HepG2 (cell line): ENCODE data around the gene ZNF546. TPM values are rescaled to one million over a fixed set of nuclear protein-coding genes. Genes with fewer than 3 reads are reported as not detected.

Experiments
- ATAC-seq: fragments of 200-7000 bp; cut with Tn5 transposase; 3 replicates; pipeline ENCODE4 v1.9.1; 2020; ENCODE audit warnings: mild to moderate bottlenecking, moderate library complexity
- BruUV-seq: library from RNA; stranded (reverse); fragments of 400-500 nt; replicated peaks from 2 replicates; lab custom pipeline; 2021; lab: Mats Ljungman, UMichigan
- CTCF ChIA-PET: fragments of 300-600 bp; formaldehyde crosslinking; extraction: SDS; loops from one replicate; lab custom pipeline; 2021; ENCODE audit warnings: low total read pairs, inconsistent platforms, low intra/inter-chr PET ratio; lab: Yijun Ruan, JAX
- POLR2A ChIA-PET: fragments of 350-600 bp; sonication (Branson Sonifier 250); formaldehyde crosslinking; loops from one replicate; lab custom pipeline; 2020; ENCODE audit warnings: antibody characterized with exemption, inconsistent platforms; lab: Yijun Ruan, JAX
- DNase-seq: peaks from one replicate; pipeline ENCODE4 v3.0.0-alpha.2; 2015; ENCODE audit warnings: low spot score
- FAIRE-seq: peaks from 3 replicates; lab custom pipeline; 2011; peaks lifted over from hg19 to GRCh38; lab: Jason Lieb, UNC
- H2AFZ ChIP-seq: one replicate; pipeline ENCODE4 v1.6.1; 2011; ENCODE audit warnings: low read length, inconsistent platforms
- H3K27ac ChIP-seq: fragments of 300-600 bp; 3 replicates; pipeline ENCODE4 v1.8.0; 2011; ENCODE audit warnings: mixed run types, mild to moderate bottlenecking, mixed read lengths, low read length, inconsistent platforms; ENCODE audit not compliant: insufficient read depth; ENCODE audit errors: extremely low read length
- H3K27me3 ChIP-seq, 2 experiments: fragments of 200-600 bp in 1 of 2; 2 replicates in 1 of 2; 3 replicates in 1 of 2; pipeline versions ENCODE4 v1.6.0 to v1.8.0; 2011; ENCODE audit warnings: low read length in 2 of 2, mild to moderate bottlenecking in 2 of 2, moderate library complexity in 2 of 2, inconsistent platforms in 1 of 2; ENCODE audit not compliant: insufficient read depth in 2 of 2, control insufficient read depth in 1 of 2
- H3K36me3 ChIP-seq, 2 experiments: fragments of 200-600 bp in 1 of 2; replicated peaks in 1 of 2; 2 replicates in 1 of 2; 3 replicates in 1 of 2; pipeline versions ENCODE4 v1.5.1 to v1.8.0; 2011; ENCODE audit warnings: low read length in 2 of 2, inconsistent platforms in 1 of 2; ENCODE audit not compliant: insufficient read depth in 2 of 2, control insufficient read depth in 1 of 2
- H3K4me1 ChIP-seq: 2 replicates; pipeline ENCODE4 v1.5.1; 2012; ENCODE audit warnings: low read length, inconsistent platforms; ENCODE audit not compliant: insufficient read depth
- H3K4me2 ChIP-seq: 2 replicates; pipeline ENCODE4 v1.6.0; 2011; ENCODE audit warnings: low read depth, low read length, inconsistent platforms
- H3K4me3 ChIP-seq, 3 experiments: fragments of 200-600 bp in 1 of 3; sonication (generic), shearing (Covaris generic) in 1 of 3; replicated peaks in 1 of 3; 2 replicates each; pipeline ENCODE4 v1.5.1; 2011 to 2016; ENCODE audit warnings: low read length in 3 of 3, inconsistent platforms in 2 of 3, low read depth in 2 of 3, mild to moderate bottlenecking in 2 of 3, control low read depth in 1 of 3, mixed read lengths in 1 of 3; ENCODE audit not compliant: insufficient read depth in 1 of 3
- H3K79me2 ChIP-seq: one replicate; pipeline ENCODE4 v1.6.1; 2011; ENCODE audit warnings: low read length, inconsistent platforms; ENCODE audit not compliant: insufficient read depth
- H3K9ac ChIP-seq: 2 replicates; pipeline ENCODE4 v1.6.0; 2011; ENCODE audit warnings: mild to moderate bottlenecking, low read depth, low read length, inconsistent platforms; ENCODE audit not compliant: insufficient read depth
- H3K9me3 ChIP-seq: 2 replicates; pipeline ENCODE4 v1.5.1; 2012; ENCODE audit warnings: mild to moderate bottlenecking, low read length
- H4K20me1 ChIP-seq: 2 replicates; pipeline ENCODE4 v1.6.0; 2011; ENCODE audit warnings: inconsistent platforms, mild to moderate bottlenecking, low read length, moderate library complexity; ENCODE audit not compliant: insufficient read depth
- CREM ChIP-seq, 2 experiments: sonication (generic) in 1 of 2; formaldehyde crosslinking in 1 of 2; IDR thresholded peaks; 2 replicates each; pipeline versions ENCODE4 v1.4.0 to v1.6.1; 2016 to 2020; ENCODE audit warnings: antibody characterized with exemption in 1 of 2, mild to moderate bottlenecking in 1 of 2, missing genetic modification reagents in 1 of 2
- MAX ChIP-seq: IDR thresholded peaks from 2 replicates; pipeline ENCODE4 v1.6.1; 2012; ENCODE audit warnings: inconsistent platforms
- MTERF4 ChIP-seq: sonication (generic); formaldehyde crosslinking; IDR thresholded peaks from 2 replicates; pipeline ENCODE4 v1.8.0; 2023; ENCODE audit warnings: mild to moderate bottlenecking, missing genetic modification reagents
- PREB ChIP-seq: sonication (generic); formaldehyde crosslinking; IDR thresholded peaks from 2 replicates; pipeline ENCODE4 v1.4.0; 2020; ENCODE audit warnings: missing genetic modification reagents
- RFX3 ChIP-seq: IDR thresholded peaks from 2 replicates; pipeline ENCODE4 v1.6.1; 2016; ENCODE audit warnings: missing biosample characterization, missing genetic modification reagents
- TBP ChIP-seq: sonication (generic); formaldehyde crosslinking; IDR thresholded peaks from 2 replicates; pipeline ENCODE4 v1.5.0; 2020; ENCODE audit warnings: missing genetic modification reagents
- TOE1 ChIP-seq: sonication (generic); formaldehyde crosslinking; IDR thresholded peaks from 2 replicates; pipeline ENCODE4 v1.4.0; 2020; ENCODE audit warnings: mild to moderate bottlenecking, missing genetic modification reagents
- XRCC5 ChIP-seq: fragments of 200-400 bp; formaldehyde crosslinking; optimal IDR thresholded peaks from 2 replicates; pipeline ENCODE3; 2017; ENCODE audit warnings: mild to moderate bottlenecking, low read length
- ZNF18 ChIP-seq: sonication (generic); formaldehyde crosslinking; IDR thresholded peaks from 2 replicates; pipeline ENCODE4 v1.8.0; 2022; ENCODE audit warnings: mild to moderate bottlenecking, missing genetic modification reagents; ENCODE audit not compliant: insufficient replicate concordance
- ZNF180 ChIP-seq: sonication (generic); formaldehyde crosslinking; IDR thresholded peaks from 2 replicates; pipeline ENCODE4 v1.4.0; 2020; ENCODE audit warnings: low read depth, missing genetic modification reagents, borderline replicate concordance
- ZNF235 ChIP-seq: sonication (generic); formaldehyde crosslinking; IDR thresholded peaks from 2 replicates; pipeline ENCODE4 v1.8.1; 2023; ENCODE audit warnings: mild to moderate bottlenecking, missing genetic modification reagents, borderline replicate concordance
- ZNF441 ChIP-seq: sonication (generic); formaldehyde crosslinking; IDR thresholded peaks from 2 replicates; pipeline ENCODE4 v1.7.0; 2021; ENCODE audit warnings: missing genetic modification reagents, borderline replicate concordance
- ZNF564 ChIP-seq: sonication (generic); formaldehyde crosslinking; IDR thresholded peaks from 2 replicates; pipeline ENCODE4 v1.8.1; 2023; ENCODE audit warnings: mild to moderate bottlenecking, missing genetic modification reagents
- ZNF574 ChIP-seq: sonication (generic); formaldehyde crosslinking; IDR thresholded peaks from 2 replicates; pipeline ENCODE4 v1.4.0; 2020; ENCODE audit warnings: missing genetic modification reagents
- ZNF713 ChIP-seq: sonication (generic); formaldehyde crosslinking; IDR thresholded peaks from 2 replicates; pipeline ENCODE4 v1.4.0; 2020; ENCODE audit warnings: mild to moderate bottlenecking, missing genetic modification reagents
- ZNF841 ChIP-seq: sonication (generic); formaldehyde crosslinking; IDR thresholded peaks from 2 replicates; pipeline ENCODE4 v1.8.1; 2023; ENCODE audit warnings: missing genetic modification reagents, borderline replicate concordance
- ZSCAN12 ChIP-seq: sonication (generic); formaldehyde crosslinking; IDR thresholded peaks from 2 replicates; pipeline ENCODE4 v1.9.0; 2021; ENCODE audit warnings: mild to moderate bottlenecking, missing genetic modification reagents
- WGBS: methylation state at CpG from one replicate; pipeline ENCODE4 v1.1.6; 2017; ENCODE audit warnings: low lambda C conversion rate; 5-methylcytosine and 5-hydroxymethylcytosine counted together
- in situ Hi-C: cut with HindIII; loops from 2 replicates; pipeline ENCODE4 v1.10.0; 2017; ENCODE audit warnings: low pct_unique_long_range_greater_than_20kb; ENCODE audit not compliant: extremely low pct_ligation_motif_present
- intact Hi-C: fragments of 100-400 bp; cut with micrococcal nuclease; formaldehyde crosslinking; loops from one replicate; pipeline ENCODE4 v1.10.0; 2022; ENCODE audit not compliant: unreplicated experiment
- polyA plus RNA-seq, 8 experiments: library from polyadenylated mRNA; depleted of rRNA in 3 of 8; stranded (reverse) in 7 of 8; unstranded in 1 of 8; fragments of >200 nt; fragmentation: Illumina TruSeq in 4 of 8; extraction: Trizol in 4 of 8; gene quantifications; 2 replicates each; pipeline versions ENCODE4 v1.2.1 to v1.2.3, GENCODE V29; 2011 to 2016; ENCODE audit warnings: low read depth in 4 of 8, missing spikeins in 1 of 8, mixed read lengths in 1 of 8; ENCODE audit not compliant: insufficient read depth in 1 of 8
- total RNA-seq, 5 experiments: library from RNA; depleted of rRNA; stranded (reverse); fragments of >200 nt; fragmentation: Illumina TruSeq; extraction: Trizol; gene quantifications; 2 replicates each; pipeline ENCODE4 v1.2.3, GENCODE V29; 2016; ENCODE audit warnings: low read depth in 1 of 5

ZNF546 gene
- total and polyA plus RNA-seq, 2 of the 13 experiments (the other 11 are each of a cell fraction or from before 2014, with no cell fraction given): 2.2 to 4.1 TPM

- ChIA-PET CTCF (no interaction called here), POLR2A (no interaction called here)
- TF ChIP-seq ZNF564 (CRISPR knock-in tag) (no peak), ZNF841 (CRISPR knock-in tag) (no peak), ZNF18 (CRISPR knock-in tag) (no peak), ZNF441 (CRISPR knock-in tag) (no peak), TOE1 (CRISPR knock-in tag) (no peak), CREM (IDR thresholded peaks at IDR 0.05) (no peak), CREM (CRISPR knock-in tag; IDR thresholded peaks at IDR 0.05) (no peak), ZNF235 (CRISPR knock-in tag) (no peak), XRCC5 (no peak), MTERF4 (CRISPR knock-in tag) (no peak), MAX (no peak), ZSCAN12 (CRISPR knock-in tag) (no peak), ZNF713 (CRISPR knock-in tag) (no peak), ZNF180 (CRISPR knock-in tag) (no peak), RFX3 (CRISPR knock-in tag) (no peak), ZNF574 (CRISPR knock-in tag) (no peak), TBP (no peak), PREB (CRISPR knock-in tag) (no peak)
- H2AFZ ChIP-seq: no peak overlapping the region
- H4K20me1 ChIP-seq: no peaks in the 10 kb centered on the region
- peaks cover 0 to 3% of the 10 kb centered on the region in 2 experiments; a peak in 1 of 5 replicates for H3K36me3 ChIP-seq
- no peak overlapping the region for H3K9ac ChIP-seq
- no peaks in the 10 kb centered on the region; a peak in 1 of 5 replicates for H3K27me3 ChIP-seq
- ATAC-seq (no peak), FAIRE-seq (no peak), DNase-seq (no peak)
- H3K27ac ChIP-seq: no peak overlapping the region
- WGBS: 95% methylated on average over 9 of the region's 9 CpGs
- no peak overlapping the region for H3K4me3 ChIP-seq
- H3K4me2 ChIP-seq: no peak overlapping the region
- H3K79me2 ChIP-seq: peaks cover 16% of the 10 kb centered on the region
- H3K9me3 ChIP-seq: no peaks in the 10 kb centered on the region
- intact Hi-C loops: no loop called here
- in situ Hi-C loops: no loop called here
- BruUV-seq: no TSS peak
- H3K4me1 ChIP-seq: peaks cover 26% of the 10 kb centered on the region
These were observed 29.3 kb upstream of the ZNF546 start for GRCh38 chr19:39967561-39967960.
